K562 (cell line): ENCODE data around the gene SCG3.

Experiments used
- ATF4 ChIP-seq: fragments of 450-650 bp; formaldehyde crosslinking; IDR thresholded peaks from 2 replicates; pipeline ENCODE4 v1.4.0; 2022; ENCODE audit warnings: mild to moderate bottlenecking, moderate library complexity
- CTCF ChIP-seq, 3 experiments: IDR thresholded peaks in 2 of 3; conservative IDR thresholded peaks in 1 of 3; 2 replicates each; pipeline ENCODE4 v1.5.1; 2011 to 2012; ENCODE audit warnings: low read length in 3 of 3, mild to moderate bottlenecking in 3 of 3, control low read depth in 2 of 3, improper control_type of control experiment in 1 of 3, inconsistent platforms in 1 of 3, low read depth in 1 of 3, mixed read lengths in 1 of 3, moderate library complexity in 1 of 3; ENCODE audit not compliant: insufficient read depth in 2 of 3
- E2F8 ChIP-seq: fragments of 450-650 bp; IDR thresholded peaks from 2 replicates; pipeline ENCODE4 v1.7.1; 2018; ENCODE audit warnings: mild to moderate bottlenecking, low read depth; ENCODE audit not compliant: partially characterized antibody
- EZH2 ChIP-seq: IDR thresholded peaks from 2 replicates; pipeline ENCODE4 v1.6.1; 2012; ENCODE audit warnings: low read depth, mild to moderate bottlenecking, inconsistent platforms, low read length, borderline replicate concordance
- JUND ChIP-seq, 2 experiments: IDR thresholded peaks; 2 replicates in 1 of 2; 3 replicates in 1 of 2; pipeline ENCODE4 v1.6.1; 2011; ENCODE audit warnings: borderline replicate concordance in 2 of 2, low read depth in 2 of 2, low read length in 2 of 2, improper control_type of control experiment in 1 of 2, missing biosample characterization in 1 of 2, missing genetic modification characterization in 1 of 2, missing genetic modification reagents in 1 of 2
- KDM1A ChIP-seq, 2 experiments: fragments of 450-650 bp; IDR thresholded peaks; 2 replicates each; pipeline ENCODE4 v1.6.1; 2016; ENCODE audit warnings: mild to moderate bottlenecking in 2 of 2
- PCBP1 ChIP-seq: fragments of 200-400 bp; formaldehyde crosslinking; IDR thresholded peaks from 2 replicates; pipeline ENCODE4 v1.6.1; 2018; ENCODE audit warnings: mild to moderate bottlenecking, low read depth, low read length; ENCODE audit not compliant: poor library complexity, severe bottlenecking
- PKNOX1 ChIP-seq: fragments of 450-650 bp; IDR thresholded peaks from 2 replicates; pipeline ENCODE4 v1.6.1; 2016
- RCOR1 ChIP-seq, 2 experiments: IDR thresholded peaks; 2 replicates each; pipeline ENCODE4 v1.6.1; 2012; ENCODE audit warnings: low read depth in 2 of 2, low read length in 2 of 2, borderline replicate concordance in 1 of 2, improper control_type of control experiment in 1 of 2
- TAF1 ChIP-seq: IDR thresholded peaks from 2 replicates; pipeline ENCODE4 v1.6.1; 2011; ENCODE audit warnings: mild to moderate bottlenecking, low read length, moderate library complexity; ENCODE audit not compliant: insufficient read depth, control insufficient read depth, severe bottlenecking; ENCODE audit errors: extremely low read depth
- ZNF263 ChIP-seq: sonication (generic); formaldehyde crosslinking; IDR thresholded peaks from 2 replicates; pipeline ENCODE4 v1.8.0; 2022; ENCODE audit warnings: mild to moderate bottlenecking, missing genetic modification reagents, borderline replicate concordance
- ZNF431 ChIP-seq: sonication (generic); formaldehyde crosslinking; IDR thresholded peaks from 2 replicates; pipeline ENCODE4 v1.8.0; 2022; ENCODE audit warnings: mild to moderate bottlenecking, missing genetic modification reagents
- ZNF830 ChIP-seq: fragments of 250-450 bp; sonication (Bioruptor Pico); IDR thresholded peaks from 2 replicates; pipeline ENCODE4 v1.5.0; 2021; ENCODE audit warnings: mild to moderate bottlenecking

GRCh38 chr15:51708013-51708412, 26.7 kb downstream of the SCG3 start:
- TF ChIP-seq PKNOX1 (no peak), JUND (IDR thresholded peaks at IDR 0.05; ENCODE audit: borderline replicate concordance, low read depth, low read length) (no peak), JUND (tag; IDR thresholded peaks at IDR 0.05; ENCODE audit: borderline replicate concordance, low read depth, low read length) (no peak), EZH2 (no peak), TAF1 (no peak), E2F8 (no peak), CTCF (IDR thresholded peaks at IDR 0.05 in 2 of 3, conservative IDR thresholded peaks at IDR 0.05 in 1 of 3; ENCODE audit: insufficient read depth in 2 of 3, low read depth in 1 of 3, low read length in 3 of 3) (no peak), PCBP1 (no peak), KDM1A (IDR thresholded peaks at IDR 0.05) (no peak), ZNF263 (CRISPR knock-in tag) (no peak), ZNF431 (CRISPR knock-in tag) (no peak), ATF4 (CRISPR knock-in tag) (no peak), RCOR1 (IDR thresholded peaks at IDR 0.05; ENCODE audit: borderline replicate concordance in 1 of 2, low read depth in 2 of 2, low read length in 2 of 2) (no peak), ZNF830 (CRISPR knock-in tag) (no peak)
